ENCODE data around the gene PSD. TPM values are rescaled to one million over a fixed set of nuclear protein-coding genes. Genes with fewer than 3 reads are reported as not detected.

Gene PSD
- total and polyA plus RNA-seq, 9 of the 15 experiments (the other 6 are each of a cell fraction or from before 2014, with no cell fraction given): 0.11 to 1.7 (median 0.54) TPM; not detected in 2

GRCh38 chr10:102384606-102385429 is 33.8 kb downstream of the PSD start:
- H4K20me1 ChIP-seq (replicated peaks; ENCODE audit: control insufficient read depth, insufficient read depth, low read length): no peaks in the 10 kb centered on the region
- FAIRE-seq (no peak), ATAC-seq (no peak; the same call in 2 of the 3 replicates), DNase-seq (ENCODE audit: extremely low read depth in 1 of 4, low spot score in 3 of 4) (no peak)
- H3K4me2 ChIP-seq (ENCODE audit: insufficient read depth, low read length): no peak overlapping the region
- H3K27me3 ChIP-seq (ENCODE audit: control insufficient read depth in 2 of 2, insufficient read depth in 2 of 2, low read length in 2 of 2): no peaks in the 10 kb centered on the region
- no peaks in the 10 kb centered on the region for H3K79me2 ChIP-seq (ENCODE audit: control insufficient read depth, insufficient read depth, low read length)
- peaks cover 0 to 3% of the 10 kb centered on the region in 2 experiments; a peak in 2 of 5 replicates for H3K4me1 ChIP-seq (replicated peaks in 1 of 2; ENCODE audit: control insufficient read depth in 2 of 2, insufficient read depth in 2 of 2, low read length in 2 of 2)
- intact Hi-C loops (cut with micrococcal nuclease) (no loop called here), in situ Hi-C loops (cut with MboI) (loop anchor here (25.0 kb wide), 1 partner anchor 202 kb away; no protein-coding TSS in a partner anchor)
- no TSS peak for BruUV-seq (replicated peaks)
- H3K36me3 ChIP-seq (ENCODE audit: control insufficient read depth, insufficient read depth, low read length): peaks cover 24% of the 10 kb centered on the region; the same call in 2 of the 3 replicates
- no peak overlapping the region for H3K9ac ChIP-seq (ENCODE audit: insufficient read depth in 1 of 2, low read depth in 2 of 2, low read length in 2 of 2)
- 64% methylated on average over 4 of the region's 4 CpGs for WGBS (ENCODE audit: insufficient coverage, low coverage, missing lambda C conversion rate)
- no peaks in the 10 kb centered on the region for H3K9me3 ChIP-seq (replicated peaks; ENCODE audit: control insufficient read depth, insufficient read depth, low read depth, low read length)
- no peak overlapping the region for H3K4me3 ChIP-seq
- H2AFZ ChIP-seq (ENCODE audit: low read depth, low read length): no peak overlapping the region
- ChIA-PET CTCF (ENCODE audit: low intra/inter-chr PET ratio) (interaction anchor here (1.4 kb wide), 1 partner anchor 94 kb away, joined by 3 read pairs; no protein-coding TSS in a partner anchor), POLR2A (interaction anchor here (1.0 to 1.3 kb wide), 2 partner anchors 10 to 16 kb away, joined by 5 to 6 read pairs; no protein-coding TSS in a partner anchor)
- H3K9me1 ChIP-seq (ENCODE audit: control insufficient read depth, insufficient read depth, low read length): no peaks in the 10 kb centered on the region
- no peak overlapping the region for H3K27ac ChIP-seq (ENCODE audit: extremely low read depth, low read depth, low read length)
- no peak for TF ChIP-seq KLF6 (CRISPR knock-in tag; IDR thresholded peaks at IDR 0.05; ENCODE audit: borderline replicate concordance)
- no peak for TF ChIP-seq CHD7 (IDR thresholded peaks at IDR 0.05; ENCODE audit: low read depth, low read length)
- TF ChIP-seq CC2D1A (IDR thresholded peaks at IDR 0.05): no peak
- no peak for TF ChIP-seq SOX6 (IDR thresholded peaks at IDR 0.05)
- no peak for TF ChIP-seq ZNF282 (CRISPR knock-in tag; IDR thresholded peaks at IDR 0.05)
